HepG2 (cell line): ENCODE results near the gene NUDT8. TPM values are rescaled to one million over a fixed set of nuclear protein-coding genes. Genes with fewer than 3 reads are reported as not detected.

Experiments
- ATAC-seq: fragments of 200-7000 bp; cut with Tn5 transposase; 3 replicates; pipeline ENCODE4 v1.9.1; 2020; ENCODE audit warnings: mild to moderate bottlenecking, moderate library complexity
- BruUV-seq: library from RNA; stranded (reverse); fragments of 400-500 nt; replicated peaks from 2 replicates; lab custom pipeline; 2021; lab: Mats Ljungman, UMichigan
- CTCF ChIA-PET: fragments of 300-600 bp; formaldehyde crosslinking; extraction: SDS; loops from one replicate; lab custom pipeline; 2021; ENCODE audit warnings: low total read pairs, inconsistent platforms, low intra/inter-chr PET ratio; lab: Yijun Ruan, JAX
- POLR2A ChIA-PET: fragments of 350-600 bp; sonication (Branson Sonifier 250); formaldehyde crosslinking; loops from one replicate; lab custom pipeline; 2020; ENCODE audit warnings: antibody characterized with exemption, inconsistent platforms; lab: Yijun Ruan, JAX
- DNase-seq: peaks from one replicate; pipeline ENCODE4 v3.0.0-alpha.2; 2015; ENCODE audit warnings: low spot score
- FAIRE-seq: peaks from 3 replicates; lab custom pipeline; 2011; peaks lifted over from hg19 to GRCh38; lab: Jason Lieb, UNC
- H2AFZ ChIP-seq: one replicate; pipeline ENCODE4 v1.6.1; 2011; ENCODE audit warnings: low read length, inconsistent platforms
- H3K27ac ChIP-seq: fragments of 300-600 bp; 3 replicates; pipeline ENCODE4 v1.8.0; 2011; ENCODE audit warnings: mixed run types, mild to moderate bottlenecking, mixed read lengths, low read length, inconsistent platforms; ENCODE audit not compliant: insufficient read depth; ENCODE audit errors: extremely low read length
- H3K27me3 ChIP-seq, 2 experiments: fragments of 200-600 bp in 1 of 2; 2 replicates in 1 of 2; 3 replicates in 1 of 2; pipeline versions ENCODE4 v1.6.0 to v1.8.0; 2011; ENCODE audit warnings: low read length in 2 of 2, mild to moderate bottlenecking in 2 of 2, moderate library complexity in 2 of 2, inconsistent platforms in 1 of 2; ENCODE audit not compliant: insufficient read depth in 2 of 2, control insufficient read depth in 1 of 2
- H3K36me3 ChIP-seq, 2 experiments: fragments of 200-600 bp in 1 of 2; replicated peaks in 1 of 2; 2 replicates in 1 of 2; 3 replicates in 1 of 2; pipeline versions ENCODE4 v1.5.1 to v1.8.0; 2011; ENCODE audit warnings: low read length in 2 of 2, inconsistent platforms in 1 of 2; ENCODE audit not compliant: insufficient read depth in 2 of 2, control insufficient read depth in 1 of 2
- H3K4me1 ChIP-seq: 2 replicates; pipeline ENCODE4 v1.5.1; 2012; ENCODE audit warnings: low read length, inconsistent platforms; ENCODE audit not compliant: insufficient read depth
- H3K4me2 ChIP-seq: 2 replicates; pipeline ENCODE4 v1.6.0; 2011; ENCODE audit warnings: low read depth, low read length, inconsistent platforms
- H3K4me3 ChIP-seq, 3 experiments: fragments of 200-600 bp in 1 of 3; sonication (generic), shearing (Covaris generic) in 1 of 3; replicated peaks in 1 of 3; 2 replicates each; pipeline ENCODE4 v1.5.1; 2011 to 2016; ENCODE audit warnings: low read length in 3 of 3, inconsistent platforms in 2 of 3, low read depth in 2 of 3, mild to moderate bottlenecking in 2 of 3, control low read depth in 1 of 3, mixed read lengths in 1 of 3; ENCODE audit not compliant: insufficient read depth in 1 of 3
- H3K79me2 ChIP-seq: one replicate; pipeline ENCODE4 v1.6.1; 2011; ENCODE audit warnings: low read length, inconsistent platforms; ENCODE audit not compliant: insufficient read depth
- H3K9ac ChIP-seq: 2 replicates; pipeline ENCODE4 v1.6.0; 2011; ENCODE audit warnings: mild to moderate bottlenecking, low read depth, low read length, inconsistent platforms; ENCODE audit not compliant: insufficient read depth
- H3K9me3 ChIP-seq: 2 replicates; pipeline ENCODE4 v1.5.1; 2012; ENCODE audit warnings: mild to moderate bottlenecking, low read length
- H4K20me1 ChIP-seq: 2 replicates; pipeline ENCODE4 v1.6.0; 2011; ENCODE audit warnings: inconsistent platforms, mild to moderate bottlenecking, low read length, moderate library complexity; ENCODE audit not compliant: insufficient read depth
- AKAP8 ChIP-seq: sonication (generic); formaldehyde crosslinking; IDR thresholded peaks from 2 replicates; pipeline ENCODE4 v1.5.1; 2020; ENCODE audit warnings: mild to moderate bottlenecking, missing genetic modification reagents
- BRD4 ChIP-seq: sonication (generic); formaldehyde crosslinking; IDR thresholded peaks from 2 replicates; pipeline ENCODE4 v1.4.0; 2020; ENCODE audit warnings: missing genetic modification reagents
- DMAP1 ChIP-seq: IDR thresholded peaks from 2 replicates; pipeline ENCODE4 v1.6.1; 2016
- FOXO1 ChIP-seq: sonication (generic); formaldehyde crosslinking; IDR thresholded peaks from 2 replicates; pipeline ENCODE4 v1.4.0; 2020; ENCODE audit warnings: missing genetic modification reagents
- HNRNPL ChIP-seq: fragments of 200-400 bp; formaldehyde crosslinking; IDR thresholded peaks from 2 replicates; pipeline ENCODE4 v1.6.1; 2017; ENCODE audit warnings: mild to moderate bottlenecking, low read depth, low read length
- KLF6 ChIP-seq: IDR thresholded peaks from 2 replicates; pipeline ENCODE4 v1.8.0; 2016; ENCODE audit warnings: missing biosample characterization, missing genetic modification reagents
- NR2F2 ChIP-seq: IDR thresholded peaks from 2 replicates; pipeline ENCODE4 v1.6.1; 2012; ENCODE audit warnings: low read depth, inconsistent platforms, borderline replicate concordance
- PAWR ChIP-seq: sonication (generic); formaldehyde crosslinking; IDR thresholded peaks from 2 replicates; pipeline ENCODE4 v1.4.0; 2020; ENCODE audit warnings: missing genetic modification reagents, mild to moderate bottlenecking, borderline replicate concordance
- PPARG ChIP-seq: conservative IDR thresholded peaks from 2 replicates; pipeline ENCODE4 v1.6.1; 2016; ENCODE audit warnings: missing biosample characterization, missing genetic modification reagents
- SYNCRIP ChIP-seq: fragments of 200-400 bp; formaldehyde crosslinking; IDR thresholded peaks from 2 replicates; pipeline ENCODE4 v1.6.1; 2018; ENCODE audit warnings: mild to moderate bottlenecking, low read depth, low read length; ENCODE audit not compliant: insufficient read depth
- XRCC5 ChIP-seq: fragments of 200-400 bp; formaldehyde crosslinking; optimal IDR thresholded peaks from 2 replicates; pipeline ENCODE3; 2017; ENCODE audit warnings: mild to moderate bottlenecking, low read length
- ZBTB7A ChIP-seq: sonication (generic); formaldehyde crosslinking; IDR thresholded peaks from 2 replicates; pipeline ENCODE4 v1.8.0; 2022; ENCODE audit warnings: mild to moderate bottlenecking, missing genetic modification reagents
- ZHX2 ChIP-seq, 2 experiments: sonication (generic) in 1 of 2; formaldehyde crosslinking in 1 of 2; IDR thresholded peaks; 2 replicates each; pipeline versions ENCODE4 v1.6.1 to v1.9.0; 2014 to 2022; ENCODE audit warnings: antibody characterized with exemption in 1 of 2, borderline replicate concordance in 1 of 2, inconsistent platforms in 1 of 2, low read depth in 1 of 2, missing genetic modification reagents in 1 of 2
- ZMYM3 ChIP-seq: sonication (generic); formaldehyde crosslinking; IDR thresholded peaks from 2 replicates; pipeline ENCODE4 v1.5.1; 2020; ENCODE audit warnings: mild to moderate bottlenecking, missing genetic modification reagents
- ZNF292 ChIP-seq: sonication (generic); formaldehyde crosslinking; IDR thresholded peaks from 2 replicates; pipeline ENCODE4 v1.8.1; 2022; ENCODE audit warnings: mild to moderate bottlenecking, low read depth, missing genetic modification reagents, borderline replicate concordance
- ZNF33B ChIP-seq: sonication (generic); formaldehyde crosslinking; IDR thresholded peaks from 2 replicates; pipeline ENCODE4 v1.5.1; 2020; ENCODE audit warnings: mild to moderate bottlenecking, missing genetic modification reagents
- ZNF44 ChIP-seq: sonication (generic); formaldehyde crosslinking; IDR thresholded peaks from 2 replicates; pipeline ENCODE4 v1.5.1; 2020; ENCODE audit warnings: mild to moderate bottlenecking, missing genetic modification reagents
- ZNF577 ChIP-seq: sonication (generic); formaldehyde crosslinking; IDR thresholded peaks from 2 replicates; pipeline ENCODE4 v1.4.0; 2020; ENCODE audit warnings: mild to moderate bottlenecking, low read depth, missing genetic modification reagents, borderline replicate concordance
- ZSCAN20 ChIP-seq: sonication (generic); formaldehyde crosslinking; IDR thresholded peaks from 2 replicates; pipeline ENCODE4 v1.4.0; 2020; ENCODE audit warnings: missing genetic modification reagents, mild to moderate bottlenecking, borderline replicate concordance
- WGBS: methylation state at CpG from one replicate; pipeline ENCODE4 v1.1.6; 2017; ENCODE audit warnings: low lambda C conversion rate; 5-methylcytosine and 5-hydroxymethylcytosine counted together
- in situ Hi-C: cut with HindIII; loops from 2 replicates; pipeline ENCODE4 v1.10.0; 2017; ENCODE audit warnings: low pct_unique_long_range_greater_than_20kb; ENCODE audit not compliant: extremely low pct_ligation_motif_present
- intact Hi-C: fragments of 100-400 bp; cut with micrococcal nuclease; formaldehyde crosslinking; loops from one replicate; pipeline ENCODE4 v1.10.0; 2022; ENCODE audit not compliant: unreplicated experiment
- polyA plus RNA-seq, 8 experiments: library from polyadenylated mRNA; depleted of rRNA in 3 of 8; stranded (reverse) in 7 of 8; unstranded in 1 of 8; fragments of >200 nt; fragmentation: Illumina TruSeq in 4 of 8; extraction: Trizol in 4 of 8; gene quantifications; 2 replicates each; pipeline versions ENCODE4 v1.2.1 to v1.2.3, GENCODE V29; 2011 to 2016; ENCODE audit warnings: low read depth in 4 of 8, missing spikeins in 1 of 8, mixed read lengths in 1 of 8; ENCODE audit not compliant: insufficient read depth in 1 of 8
- total RNA-seq, 5 experiments: library from RNA; depleted of rRNA; stranded (reverse); fragments of >200 nt; fragmentation: Illumina TruSeq; extraction: Trizol; gene quantifications; 2 replicates each; pipeline ENCODE4 v1.2.3, GENCODE V29; 2016; ENCODE audit warnings: low read depth in 1 of 5

NUDT8 gene
- total and polyA plus RNA-seq, 2 of the 13 experiments (the other 11 are each of a cell fraction or from before 2014, with no cell fraction given) = 6.7 to 25.8 TPM

- Histone ChIP-seq H3K79me2 (no peaks in the 10 kb centered on the region), H3K4me2 (peak overlapping the region; percentile 83), H2AFZ (no peak overlapping the region), H4K20me1 (no peaks in the 10 kb centered on the region), H3K4me1 (peaks cover 63% of the 10 kb centered on the region), H3K27me3 (no peaks in the 10 kb centered on the region; a peak in 2 of 5 replicates), H3K4me3 (peak overlapping the region in 1 of 3 experiments; percentile 86; a peak in 3 of 6 replicates), H3K36me3 (no peaks in the 10 kb centered on the region), H3K27ac (peak overlapping the region; percentile 84), H3K9me3 (no peaks in the 10 kb centered on the region), H3K9ac (peak overlapping the region; percentile 58)
- 73% methylated on average over 27 of the region's 30 CpGs for WGBS
- FAIRE-seq = no peak
- no peak for DNase-seq
- intact Hi-C loops (no loop called here), in situ Hi-C loops (no loop called here)
- POLR2A ChIA-PET = interaction anchor here (1.5 to 4.8 kb wide), 6 partner anchors 10 to 60 kb away, joined by 3 to 52 read pairs (median 12); partner anchors contain the start of gene ACY3
- CTCF ChIA-PET = interaction anchor here (1.5 kb wide), 1 partner anchor 26 kb away, joined by 4 read pairs; no protein-coding TSS in a partner anchor
- no peak for ATAC-seq
- BruUV-seq = no TSS peak
- no peak for TF ChIP-seq ZSCAN20 (CRISPR knock-in tag)
- TF ChIP-seq NR2F2 = no peak
- TF ChIP-seq HNRNPL = no peak
- TF ChIP-seq PPARG (CRISPR knock-in tag) = no peak
- no peak for TF ChIP-seq FOXO1 (CRISPR knock-in tag)
- no peak for TF ChIP-seq ZNF44 (CRISPR knock-in tag)
- TF ChIP-seq SYNCRIP = no peak
- no peak for TF ChIP-seq DMAP1 (CRISPR knock-in tag)
- TF ChIP-seq PAWR (CRISPR knock-in tag) = no peak
- TF ChIP-seq XRCC5 = no peak
- no peak for TF ChIP-seq ZBTB7A (CRISPR knock-in tag)
- TF ChIP-seq ZMYM3 (CRISPR knock-in tag) = peak; percentile 97
- TF ChIP-seq ZHX2 (IDR thresholded peaks at IDR 0.05; ENCODE audit: low read depth) = no peak
- TF ChIP-seq ZHX2 (CRISPR knock-in tag; IDR thresholded peaks at IDR 0.05; ENCODE audit: borderline replicate concordance) = no peak
- TF ChIP-seq ZNF33B (CRISPR knock-in tag) = no peak
- TF ChIP-seq ZNF577 = no peak
- TF ChIP-seq ZNF292 (CRISPR knock-in tag) = 0 out of 2 replicates have a peak, but pooled peaks have one; percentile 22
- TF ChIP-seq AKAP8 (CRISPR knock-in tag) = no peak
- no peak for TF ChIP-seq KLF6
- 0 out of 2 replicates have a peak, but pooled peaks have one; percentile 46 for TF ChIP-seq BRD4 (CRISPR knock-in tag)
These were observed 3.4 kb upstream of the NUDT8 start for GRCh38 chr11:67632982-67633755.
